GM12873 (cell line): Measurements from ENCODE around the gene FAAP20.

Experiments used
- TF ChIP-seq, protein P1 (sequence below): IDR thresholded peaks from 2 replicates; pipeline ENCODE4 v1.5.1; 2012; ENCODE audit warnings: low read depth, mild to moderate bottlenecking, moderate library complexity, low read length, control low read depth; ENCODE audit not compliant: insufficient read depth; ENCODE audit errors: missing control alignments

FAAP20 gene

GRCh38 chr1:2172012-2172411 is 22.6 kb downstream of the FAAP20 start:
- TF ChIP-seq, protein P1, sequence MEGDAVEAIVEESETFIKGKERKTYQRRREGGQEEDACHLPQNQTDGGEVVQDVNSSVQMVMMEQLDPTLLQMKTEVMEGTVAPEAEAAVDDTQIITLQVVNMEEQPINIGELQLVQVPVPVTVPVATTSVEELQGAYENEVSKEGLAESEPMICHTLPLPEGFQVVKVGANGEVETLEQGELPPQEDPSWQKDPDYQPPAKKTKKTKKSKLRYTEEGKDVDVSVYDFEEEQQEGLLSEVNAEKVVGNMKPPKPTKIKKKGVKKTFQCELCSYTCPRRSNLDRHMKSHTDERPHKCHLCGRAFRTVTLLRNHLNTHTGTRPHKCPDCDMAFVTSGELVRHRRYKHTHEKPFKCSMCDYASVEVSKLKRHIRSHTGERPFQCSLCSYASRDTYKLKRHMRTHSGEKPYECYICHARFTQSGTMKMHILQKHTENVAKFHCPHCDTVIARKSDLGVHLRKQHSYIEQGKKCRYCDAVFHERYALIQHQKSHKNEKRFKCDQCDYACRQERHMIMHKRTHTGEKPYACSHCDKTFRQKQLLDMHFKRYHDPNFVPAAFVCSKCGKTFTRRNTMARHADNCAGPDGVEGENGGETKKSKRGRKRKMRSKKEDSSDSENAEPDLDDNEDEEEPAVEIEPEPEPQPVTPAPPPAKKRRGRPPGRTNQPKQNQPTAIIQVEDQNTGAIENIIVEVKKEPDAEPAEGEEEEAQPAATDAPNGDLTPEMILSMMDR, result no peak

DNA sequence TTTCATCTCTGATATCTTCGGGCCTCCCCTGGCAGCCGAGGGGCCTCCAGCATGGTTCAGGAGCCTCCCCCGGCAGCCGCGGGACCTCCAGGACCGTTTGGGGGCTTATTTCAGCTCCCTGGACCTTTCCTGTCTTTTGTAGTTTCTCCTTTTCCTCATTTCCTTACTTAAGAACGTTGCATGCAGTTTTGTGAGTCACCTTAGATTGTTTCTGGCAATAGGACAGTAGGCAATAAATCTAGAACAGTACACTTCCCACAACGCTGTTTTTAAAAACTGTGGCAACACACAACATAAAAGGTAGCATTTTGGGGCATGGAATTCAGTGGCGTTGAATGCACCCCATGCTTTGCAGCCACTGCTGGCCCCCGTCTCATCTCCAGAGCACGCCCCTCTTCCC is 24.4 kb downstream of the FAAP20 start:
- TF ChIP-seq, protein P1, result no peak

GRCh38 chr1:2169200-2169836 is 25.3 kb downstream of the FAAP20 start:
- TF ChIP-seq, protein P1, result no peak

DNA sequence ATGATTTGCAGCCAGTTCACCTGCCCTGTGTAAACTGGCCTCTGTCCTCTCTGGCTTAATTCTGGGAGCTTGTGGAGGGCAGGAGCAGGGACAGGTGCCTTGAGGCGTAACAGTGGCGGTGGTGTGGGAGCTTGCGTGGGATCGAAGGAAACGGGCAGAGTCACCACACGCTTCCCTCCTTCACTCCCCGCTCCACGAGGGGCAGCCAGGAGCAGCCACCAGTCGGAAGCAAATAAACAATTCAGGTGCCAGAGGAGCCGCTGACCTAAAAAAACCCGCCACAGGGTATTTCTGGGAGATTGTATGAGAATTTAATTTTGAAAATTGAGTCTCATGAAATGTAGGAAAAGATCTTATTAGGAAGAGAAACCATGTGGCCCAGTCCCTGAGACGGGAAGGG is 26.0 kb downstream of the FAAP20 start:
- TF ChIP-seq, protein P1, result no peak

DNA sequence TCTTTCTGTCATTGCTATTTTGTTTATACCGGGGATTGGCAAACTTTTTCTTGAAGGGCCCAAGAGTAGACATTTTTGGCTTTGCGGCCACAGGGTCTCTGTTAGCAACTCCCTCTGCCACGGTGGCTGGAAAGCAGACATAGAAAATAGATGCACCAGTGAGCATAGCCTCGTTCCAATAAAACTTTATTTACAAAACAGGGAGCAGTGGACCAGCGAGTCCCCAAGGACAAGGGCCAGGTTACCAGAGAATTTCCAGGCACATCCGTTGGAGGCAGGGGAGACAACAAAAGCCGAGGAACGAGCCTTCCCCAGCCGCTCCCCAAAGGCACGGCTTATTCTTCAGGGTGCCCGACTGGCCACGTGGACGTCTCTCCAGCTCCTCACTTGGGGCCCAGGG is 26.5 kb downstream of the FAAP20 start:
- TF ChIP-seq, protein P1, result no peak

DNA sequence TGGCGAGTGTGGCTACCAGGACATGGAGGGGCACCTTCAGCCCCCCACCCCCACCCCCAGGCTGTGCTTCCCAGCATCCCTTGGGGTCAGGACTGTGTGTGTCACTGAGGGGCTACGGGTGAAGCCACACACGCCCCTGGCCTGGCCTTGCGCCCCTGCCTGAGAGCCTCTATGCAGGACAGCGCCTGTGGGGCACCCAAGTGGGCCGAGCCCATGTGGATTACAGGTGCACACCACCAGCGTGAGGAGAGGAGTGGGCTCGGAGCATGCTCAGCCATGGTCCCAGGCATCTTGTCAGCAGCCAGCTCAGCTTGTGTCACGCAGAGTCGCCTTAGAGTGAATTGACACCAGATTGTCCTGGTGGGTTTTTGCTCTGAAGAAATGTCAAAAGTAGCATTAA is 27.9 kb downstream of the FAAP20 start:
- TF ChIP-seq, protein P1, result no peak

DNA sequence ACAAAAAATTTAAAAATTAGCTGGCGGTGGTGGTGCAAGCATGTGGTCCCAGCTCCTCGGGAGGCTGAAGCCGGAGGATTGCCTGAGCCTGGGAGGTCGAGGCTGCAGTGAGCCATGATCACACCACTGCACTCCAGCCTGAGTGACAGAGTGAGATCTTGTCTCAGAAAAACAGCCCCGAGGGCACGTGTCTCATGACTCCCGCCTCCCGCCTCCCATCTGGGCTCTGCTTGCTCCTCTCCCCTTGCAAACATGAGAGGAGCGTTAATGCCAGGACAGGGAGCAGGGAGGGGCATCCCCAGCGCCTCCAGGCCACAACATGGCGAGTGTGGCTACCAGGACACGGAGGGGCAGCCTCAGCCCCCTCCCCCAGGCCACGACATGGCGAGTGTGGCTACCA is 28.3 kb downstream of the FAAP20 start:
- TF ChIP-seq, protein P1, result no peak
